Glomerular endothelial cell (primary cell): ENCODE results near the gene RACGAP1. TPM values are rescaled to one million over a fixed set of nuclear protein-coding genes. Genes with fewer than 3 reads are reported as not detected.

ENCODE experiments used
- DNase-seq: peaks from one replicate; pipeline ENCODE4 v3.0.0-alpha.2; 2011; ENCODE audit warnings: low read depth, low spot score; ENCODE audit errors: extremely low read depth
- total RNA-seq: library from RNA; depleted of rRNA; stranded (reverse); fragments of >200 nt; gene quantifications from 2 replicates; pipeline ENCODE4 v1.2.3, GENCODE V29; 2015

Gene RACGAP1
- total RNA-seq, 1 donor from 2014 or later: 15.7 TPM

DNA sequence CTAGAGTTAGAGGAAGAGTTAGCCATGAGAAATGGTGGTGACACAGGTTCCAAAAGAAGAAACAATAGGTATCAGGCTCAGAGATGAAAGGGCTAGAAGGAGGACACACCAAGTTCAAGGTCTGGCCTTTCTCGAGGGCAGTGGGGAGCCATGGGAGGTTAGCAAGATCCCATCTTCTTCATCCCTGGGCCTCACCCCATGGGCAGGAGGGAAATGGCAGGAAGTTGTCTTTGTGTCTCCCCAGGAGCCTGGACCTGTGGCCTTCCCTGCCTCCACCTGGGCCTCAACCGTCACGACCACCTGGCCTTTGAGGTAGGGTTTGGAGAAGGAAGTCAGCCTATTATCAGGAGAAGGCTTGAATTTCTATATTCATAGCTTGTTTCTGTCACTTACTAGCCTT lies 80.6 kb downstream of the RACGAP1 start:
- no peak for DNase-seq

DNA sequence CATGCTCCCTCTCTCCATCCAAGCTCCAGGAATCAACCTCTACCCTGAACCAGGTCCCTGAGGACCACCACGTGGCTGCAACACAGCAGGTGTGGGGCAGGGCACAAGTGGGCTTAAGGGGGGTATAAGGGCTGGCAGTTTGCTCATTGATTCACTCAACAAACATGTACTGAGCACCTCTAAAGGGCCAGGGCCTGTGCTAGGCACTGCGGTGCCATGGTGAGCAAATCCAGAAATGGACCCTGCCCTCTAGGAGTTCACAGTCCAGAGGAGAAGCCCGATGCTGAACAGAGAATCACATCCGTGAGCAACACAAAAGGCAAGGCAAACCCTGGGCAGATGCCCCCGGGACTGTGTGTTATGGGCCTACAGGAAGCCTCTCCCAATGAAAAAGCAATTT lies 81.2 kb downstream of the RACGAP1 start:
- DNase-seq: no peak

DNA sequence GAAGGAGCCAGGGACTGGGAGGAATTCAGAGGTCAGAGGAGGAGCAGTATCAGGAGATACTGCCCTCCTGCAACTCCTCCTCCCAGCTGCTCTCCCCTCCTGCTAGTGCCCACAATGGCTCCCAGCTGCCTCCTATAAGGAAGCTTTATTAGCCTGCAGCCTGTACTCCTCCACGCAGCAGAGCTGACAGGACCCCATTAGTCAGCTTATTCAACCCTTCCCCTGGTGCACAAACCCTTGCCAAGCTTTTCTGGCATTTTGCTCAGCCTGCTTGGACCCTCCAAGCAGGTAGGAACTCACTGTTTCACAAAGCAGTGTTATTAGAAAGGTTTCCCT lies 81.7 kb downstream of the RACGAP1 start:
- no peak for DNase-seq

DNA sequence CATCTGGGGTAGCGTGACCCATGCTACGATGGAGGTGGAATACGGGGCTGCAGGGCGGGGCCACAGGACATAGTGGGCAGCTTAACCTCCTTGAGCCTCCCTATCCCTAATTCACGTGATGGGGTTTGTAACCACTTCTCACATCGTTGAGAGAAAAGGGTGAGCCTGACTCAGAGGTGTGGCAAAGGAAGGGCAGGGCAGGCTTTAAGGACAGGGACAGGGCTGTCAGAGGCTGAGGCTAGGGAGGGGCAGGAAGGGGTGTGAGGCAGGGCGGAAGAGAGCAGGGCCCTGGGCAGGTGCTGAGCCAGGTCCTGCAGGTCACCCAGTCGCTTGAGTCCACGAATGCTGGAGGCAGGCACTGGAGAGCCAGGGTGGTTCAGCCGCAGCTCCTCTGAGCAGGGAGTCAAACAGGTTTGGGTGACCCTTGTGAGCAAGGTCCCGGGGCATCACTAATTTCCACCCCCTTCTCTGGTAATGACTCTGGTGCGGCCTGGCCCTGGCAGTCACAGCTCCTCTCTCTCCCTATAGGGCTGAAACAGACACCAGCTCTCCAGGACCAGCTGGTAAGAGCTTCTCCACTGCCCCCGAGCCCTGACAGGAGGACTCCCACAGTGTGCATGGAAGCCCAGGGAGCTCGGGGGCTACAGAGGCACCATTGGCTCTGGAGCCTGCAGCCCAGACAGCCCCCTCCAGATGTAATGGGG lies 82.2 kb downstream of the RACGAP1 start:
- no peak for DNase-seq

DNA sequence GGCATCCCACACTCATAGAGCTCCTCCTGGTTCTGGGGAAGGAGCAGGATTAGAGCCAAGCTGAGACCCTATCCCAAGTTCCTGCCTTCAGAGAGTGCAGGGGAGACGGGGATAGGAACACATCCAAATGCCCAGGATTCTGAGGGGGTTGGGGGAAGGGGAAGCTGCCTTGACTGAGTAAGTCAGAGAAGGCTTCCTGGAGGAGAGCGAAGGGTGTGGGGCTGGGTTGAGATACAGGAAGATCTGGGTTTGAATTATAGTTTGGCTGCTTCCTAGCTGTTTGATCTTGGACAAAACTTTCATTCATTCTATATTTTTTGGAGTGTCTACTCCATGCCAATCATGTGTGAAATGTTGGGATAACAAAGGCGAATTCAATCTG lies 82.8 kb downstream of the RACGAP1 start:
- no peak for DNase-seq

DNA sequence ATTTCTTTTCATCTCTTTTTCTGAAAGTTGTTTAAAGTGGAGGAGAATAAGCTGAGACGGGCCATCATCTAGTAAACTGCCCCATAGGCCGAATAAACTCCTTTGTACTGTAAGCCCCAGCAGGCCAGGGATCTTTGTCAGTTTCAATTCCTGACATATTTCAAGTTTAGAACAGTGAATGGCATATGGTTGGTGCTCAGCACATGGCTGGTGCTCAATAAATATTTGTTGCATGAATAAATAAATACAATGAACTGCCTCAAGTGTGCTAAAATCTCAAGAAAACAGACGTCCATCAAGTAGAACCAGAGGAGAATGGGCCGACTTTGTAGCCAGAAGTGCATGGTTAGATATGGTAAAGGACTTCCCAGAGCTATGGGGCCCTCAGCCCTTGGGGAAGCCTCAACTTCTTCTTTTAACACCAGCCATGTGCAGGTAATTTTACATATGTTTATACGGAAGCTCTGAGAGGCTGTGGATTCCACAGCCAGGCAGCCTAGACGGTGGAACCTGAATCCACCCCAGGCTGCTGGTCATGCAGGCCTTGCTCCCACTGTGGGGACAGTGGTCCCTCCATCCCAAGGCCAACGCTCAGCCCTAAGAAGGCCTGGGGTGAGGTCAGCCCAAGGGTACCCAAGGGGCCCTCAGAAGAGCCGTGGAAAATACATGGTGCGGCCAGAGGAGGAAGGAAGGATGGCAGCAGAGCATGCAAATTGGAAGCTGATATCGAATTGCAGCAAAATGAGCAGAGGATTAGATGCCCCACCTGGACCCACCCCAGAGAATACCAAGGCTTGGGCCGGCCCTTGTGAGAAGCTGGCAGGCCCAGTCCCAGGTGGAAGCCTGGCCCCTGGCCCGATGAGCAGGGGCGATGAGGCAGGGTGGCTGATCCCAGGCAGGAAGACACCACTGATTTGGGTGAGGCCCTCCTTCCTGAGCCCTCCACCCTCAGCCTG lies 83.5 kb downstream of the RACGAP1 start:
- no peak for DNase-seq

DNA sequence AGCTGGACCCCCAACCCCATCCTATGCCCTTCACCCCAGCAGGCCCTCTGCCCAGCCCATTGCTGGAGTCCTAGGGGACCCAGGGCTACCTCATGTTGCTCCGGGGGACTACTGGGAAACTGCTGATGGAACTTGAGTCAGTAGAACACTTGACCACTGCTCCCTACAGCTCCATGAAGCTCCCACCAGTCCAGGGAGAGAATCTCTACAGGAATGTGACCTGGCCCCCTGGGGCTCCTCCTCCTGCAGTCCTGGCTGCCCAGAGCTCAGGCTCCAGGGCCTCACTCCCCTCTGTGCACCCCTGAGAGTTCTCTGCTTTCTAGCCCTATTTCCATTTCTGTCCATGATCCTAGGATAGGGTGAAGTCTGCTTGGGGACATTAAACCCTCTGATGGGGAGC lies 85.6 kb downstream of the RACGAP1 start:
- DNase-seq: no peak

DNA sequence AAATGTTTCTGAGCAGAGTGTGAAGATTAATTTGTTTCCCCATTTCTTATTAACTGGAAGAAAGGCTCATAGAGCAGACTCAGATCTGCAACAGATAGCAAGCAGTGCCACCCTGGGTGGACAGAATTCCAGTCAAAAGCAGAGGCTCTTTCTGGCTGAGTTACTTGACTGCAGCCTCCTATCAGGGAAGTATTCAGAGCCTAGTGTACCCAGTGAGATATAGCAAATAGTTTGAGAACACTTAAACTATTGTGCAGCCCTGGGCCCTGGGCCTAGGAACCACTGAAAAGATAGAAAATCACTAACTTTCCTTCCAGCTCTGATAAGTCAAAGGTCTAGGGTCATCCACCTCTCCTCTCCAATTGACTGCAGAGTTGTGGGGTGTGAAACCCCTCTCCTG lies 86.0 kb downstream of the RACGAP1 start:
- no peak for DNase-seq

Other genes starting within 250 kb of the RACGAP1 start
- gene NCKAP5L, start 197.1 kb downstream of the RACGAP1 start, total RNA-seq: 36.1 and 63.0 TPM in 2 replicates
- gene BCDIN3D, start 182.4 kb downstream of the RACGAP1 start, total RNA-seq: 1.1 and 3.8 TPM in 2 replicates
- not detected in 2 replicates for gene FAIM2, start 121.6 kb downstream of the RACGAP1 start, total RNA-seq
- not detected in 2 replicates for gene AQP2, start 74.8 kb downstream of the RACGAP1 start, total RNA-seq
- gene AQP5, start 63.6 kb downstream of the RACGAP1 start, total RNA-seq: not detected in 2 replicates
- not detected in 2 replicates for gene AQP6, start 52.5 kb downstream of the RACGAP1 start, total RNA-seq
- 2.5 TPM in 2 replicates for gene ASIC1, start 32.1 kb upstream of the RACGAP1 start, total RNA-seq
- gene SMARCD1, start 59.8 kb upstream of the RACGAP1 start, total RNA-seq: 101 and 109 TPM in 2 replicates
- 2.6 TPM in 1 of 2 replicates, not detected in the other for gene GPD1, start 78.5 kb upstream of the RACGAP1 start, total RNA-seq
- gene COX14, start 86.7 kb upstream of the RACGAP1 start, total RNA-seq: 46.4 and 73.2 TPM in 2 replicates
- gene CERS5, start 141.9 kb upstream of the RACGAP1 start, total RNA-seq: 37.7 and 40.3 TPM in 2 replicates